C4-2B (cell line): ENCODE results near the gene WDFY2.

Experiments
- CTCF ChIP-seq: fragments of 450-650 bp; conservative IDR thresholded peaks from 2 replicates; pipeline ENCODE4 v1.5.1; 2017; ENCODE audit warnings: mild to moderate bottlenecking
- ZFX ChIP-seq: fragments of 450-650 bp; IDR thresholded peaks from 2 replicates; pipeline ENCODE4 v1.6.1; 2017

- TF ChIP-seq CTCF (no peak), ZFX (no peak)
These were observed 82.1 kb downstream of the WDFY2 start for GRCh38 chr13:51666374-51666773.
